Measurements from ENCODE around the gene TOX4. TPM values are rescaled to one million over a fixed set of nuclear protein-coding genes. Genes with fewer than 3 reads are reported as not detected.
"Not testable (repeated sequence)": the region's sequence is repeated elsewhere in the genome, so short reads cannot be mapped to it uniquely, and the experiment has no call there.

Gene TOX4
- total and polyA plus RNA-seq, 9 of the 15 experiments (the other 6 are each of a cell fraction or from before 2014, with no cell fraction given): 9.9 to 76.5 (median 41.0) TPM

- TF ChIP-seq RREB1 (CRISPR knock-in tag; IDR thresholded peaks at IDR 0.05) (no peak), FIP1L1 (IDR thresholded peaks at IDR 0.05; ENCODE audit: low read depth, low read length, poor library complexity, severe bottlenecking) (no peak)
These were observed 36.1 kb upstream of the TOX4 start (continued) for GRCh38 chr14:21440859-21441258.

- intact Hi-C loops (cut with micrococcal nuclease); H2AFZ ChIP-seq (ENCODE audit: low read depth, low read length); CTCF ChIA-PET (ENCODE audit: low intra/inter-chr PET ratio); H3K9me3 ChIP-seq (replicated peaks; ENCODE audit: control insufficient read depth, insufficient read depth, low read depth, low read length); H3K9me1 ChIP-seq (ENCODE audit: control insufficient read depth, insufficient read depth, low read length); H3K9ac ChIP-seq (ENCODE audit: insufficient read depth in 1 of 2, low read depth in 2 of 2, low read length in 2 of 2); BruUV-seq (replicated peaks); H3K27ac ChIP-seq (ENCODE audit: extremely low read depth, low read depth, low read length); H3K4me2 ChIP-seq (ENCODE audit: insufficient read depth, low read length); DNase-seq (ENCODE audit: extremely low read depth in 1 of 4, low spot score in 3 of 4); H3K36me3 ChIP-seq (ENCODE audit: control insufficient read depth, insufficient read depth, low read length); H3K4me3 ChIP-seq; H3K27me3 ChIP-seq (ENCODE audit: control insufficient read depth in 2 of 2, insufficient read depth in 2 of 2, low read length in 2 of 2); FAIRE-seq; H4K20me1 ChIP-seq (replicated peaks; ENCODE audit: control insufficient read depth, insufficient read depth, low read length); in situ Hi-C loops (cut with MboI); ATAC-seq: not testable (repeated sequence)
- peaks cover 78% of the 10 kb centered on the region for H3K79me2 ChIP-seq (ENCODE audit: control insufficient read depth, insufficient read depth, low read length)
- H3K4me1 ChIP-seq (replicated peaks in 1 of 2; ENCODE audit: control insufficient read depth in 2 of 2, insufficient read depth in 2 of 2, low read length in 2 of 2): peaks cover 13 to 15% of the 10 kb centered on the region in 2 experiments; a peak in 3 of 5 replicates
- no CpG with 5 or more reads among the region's 1 CpG for WGBS (ENCODE audit: insufficient coverage, low coverage, missing lambda C conversion rate)
- POLR2A ChIA-PET: interaction anchor here (1.2 kb wide), 1 partner anchor 12 kb away, joined by 6 read pairs; no protein-coding TSS in a partner anchor
These were observed 34.3 kb upstream of the TOX4 start for GRCh38 chr14:21442657-21443056.
